ENCODE data around the gene ZNF580.

ZNF580 gene

DNA sequence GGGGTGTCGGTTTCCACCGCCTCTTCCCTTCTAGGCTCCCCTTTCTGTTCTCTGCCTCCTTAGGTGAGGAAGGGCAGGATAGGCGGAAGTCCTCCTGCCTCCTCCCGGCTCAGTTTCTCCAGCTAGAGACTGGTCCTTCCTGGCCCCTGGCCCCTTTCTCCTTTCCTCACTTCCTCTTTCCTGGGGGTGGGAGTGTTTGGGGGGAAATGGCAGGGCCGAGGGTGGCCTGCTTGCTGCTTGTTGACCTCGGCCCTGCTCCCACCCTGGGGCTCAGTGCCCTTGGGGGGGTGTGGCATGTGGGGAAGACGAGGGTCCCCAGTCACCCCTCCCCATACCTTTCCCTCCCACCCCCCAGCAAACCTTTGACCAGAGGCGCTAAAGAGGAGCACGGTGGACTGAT lies 19.0 kb downstream of the ZNF580 start:
- H3K9me2 ChIP-seq (replicated peaks; ENCODE audit: low read depth, low read length): no peaks in the 10 kb centered on the region
- H3K4me2 ChIP-seq (ENCODE audit: low read depth, low read length, poor library complexity, severe bottlenecking): peak overlapping the region; percentile 94
- H3K4me1 ChIP-seq (ENCODE audit: insufficient read depth, low read length, poor library complexity, severe bottlenecking): peaks cover 33% of the 10 kb centered on the region
- H3K36me3 ChIP-seq (ENCODE audit: insufficient read depth, low read length): peaks cover 58% of the 10 kb centered on the region
- no peak overlapping the region for H3K4me3 ChIP-seq (ENCODE audit: low read length, poor library complexity, severe bottlenecking)
- no peak overlapping the region for H3K9ac ChIP-seq (ENCODE audit: low read depth, low read length, poor library complexity, severe bottlenecking)
- H3K27me3 ChIP-seq (ENCODE audit: insufficient read depth, low read length, poor library complexity, severe bottlenecking): peaks cover 4% of the 10 kb centered on the region
- H3F3A ChIP-seq (ENCODE audit: low read depth): no peaks in the 10 kb centered on the region
- H3K79me2 ChIP-seq (ENCODE audit: insufficient read depth, low read length): peaks cover 98% of the 10 kb centered on the region
- H4K20me1 ChIP-seq (ENCODE audit: insufficient read depth, low read length, poor library complexity, severe bottlenecking): peaks cover 91% of the 10 kb centered on the region
- no peak overlapping the region for H2AFZ ChIP-seq (ENCODE audit: low read length)
- H3K9me3 ChIP-seq (ENCODE audit: insufficient read depth, low read depth, low read length): no peaks in the 10 kb centered on the region
- TF ChIP-seq, protein P1, sequence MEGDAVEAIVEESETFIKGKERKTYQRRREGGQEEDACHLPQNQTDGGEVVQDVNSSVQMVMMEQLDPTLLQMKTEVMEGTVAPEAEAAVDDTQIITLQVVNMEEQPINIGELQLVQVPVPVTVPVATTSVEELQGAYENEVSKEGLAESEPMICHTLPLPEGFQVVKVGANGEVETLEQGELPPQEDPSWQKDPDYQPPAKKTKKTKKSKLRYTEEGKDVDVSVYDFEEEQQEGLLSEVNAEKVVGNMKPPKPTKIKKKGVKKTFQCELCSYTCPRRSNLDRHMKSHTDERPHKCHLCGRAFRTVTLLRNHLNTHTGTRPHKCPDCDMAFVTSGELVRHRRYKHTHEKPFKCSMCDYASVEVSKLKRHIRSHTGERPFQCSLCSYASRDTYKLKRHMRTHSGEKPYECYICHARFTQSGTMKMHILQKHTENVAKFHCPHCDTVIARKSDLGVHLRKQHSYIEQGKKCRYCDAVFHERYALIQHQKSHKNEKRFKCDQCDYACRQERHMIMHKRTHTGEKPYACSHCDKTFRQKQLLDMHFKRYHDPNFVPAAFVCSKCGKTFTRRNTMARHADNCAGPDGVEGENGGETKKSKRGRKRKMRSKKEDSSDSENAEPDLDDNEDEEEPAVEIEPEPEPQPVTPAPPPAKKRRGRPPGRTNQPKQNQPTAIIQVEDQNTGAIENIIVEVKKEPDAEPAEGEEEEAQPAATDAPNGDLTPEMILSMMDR (conservative IDR thresholded peaks at IDR 0.05; ENCODE audit: low read length): no peak
- TF ChIP-seq EZH2phosphoT487 (IDR thresholded peaks at IDR 0.05; ENCODE audit: borderline replicate concordance): no peak

DNA sequence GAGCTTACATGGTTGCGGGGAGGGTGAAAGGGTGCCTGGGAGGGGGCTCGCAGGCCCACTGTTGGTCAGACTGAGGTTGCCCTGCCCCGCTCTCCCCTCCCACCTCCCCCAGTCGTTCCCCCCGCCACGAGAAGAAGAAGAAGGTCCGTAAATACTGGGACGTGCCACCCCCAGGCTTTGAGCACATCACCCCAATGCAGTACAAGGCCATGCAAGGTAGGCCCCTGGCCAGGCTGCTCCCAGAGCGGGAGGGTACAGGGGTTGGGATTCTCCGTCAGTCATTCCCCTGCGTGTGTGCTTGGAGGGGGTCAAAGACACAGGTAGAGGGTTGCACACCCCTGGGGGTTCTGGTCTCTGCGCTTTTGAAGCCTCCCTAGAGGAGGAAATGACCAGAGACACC lies 19.6 kb downstream of the ZNF580 start:
- Histone ChIP-seq H3K9me2 (replicated peaks; ENCODE audit: low read depth, low read length) (no peaks in the 10 kb centered on the region), H3K4me3 (ENCODE audit: low read length, poor library complexity, severe bottlenecking) (no peak overlapping the region), H2AFZ (ENCODE audit: low read length) (no peak overlapping the region), H3K4me1 (ENCODE audit: insufficient read depth, low read length, poor library complexity, severe bottlenecking) (peaks cover 33% of the 10 kb centered on the region), H3K9ac (ENCODE audit: low read depth, low read length, poor library complexity, severe bottlenecking) (no peak overlapping the region), H3K9me3 (ENCODE audit: insufficient read depth, low read depth, low read length) (no peaks in the 10 kb centered on the region), H4K20me1 (ENCODE audit: insufficient read depth, low read length, poor library complexity, severe bottlenecking) (peaks cover 94% of the 10 kb centered on the region), H3K4me2 (ENCODE audit: low read depth, low read length, poor library complexity, severe bottlenecking) (no peak overlapping the region), H3K79me2 (ENCODE audit: insufficient read depth, low read length) (peaks cover 97% of the 10 kb centered on the region), H3K36me3 (ENCODE audit: insufficient read depth, low read length) (peaks cover 61% of the 10 kb centered on the region), H3K27me3 (ENCODE audit: insufficient read depth, low read length, poor library complexity, severe bottlenecking) (no peaks in the 10 kb centered on the region), H3F3A (ENCODE audit: low read depth) (no peaks in the 10 kb centered on the region)
- TF ChIP-seq, protein P1 (conservative IDR thresholded peaks at IDR 0.05; ENCODE audit: low read length): no peak
- TF ChIP-seq EZH2phosphoT487 (IDR thresholded peaks at IDR 0.05; ENCODE audit: borderline replicate concordance): no peak

DNA sequence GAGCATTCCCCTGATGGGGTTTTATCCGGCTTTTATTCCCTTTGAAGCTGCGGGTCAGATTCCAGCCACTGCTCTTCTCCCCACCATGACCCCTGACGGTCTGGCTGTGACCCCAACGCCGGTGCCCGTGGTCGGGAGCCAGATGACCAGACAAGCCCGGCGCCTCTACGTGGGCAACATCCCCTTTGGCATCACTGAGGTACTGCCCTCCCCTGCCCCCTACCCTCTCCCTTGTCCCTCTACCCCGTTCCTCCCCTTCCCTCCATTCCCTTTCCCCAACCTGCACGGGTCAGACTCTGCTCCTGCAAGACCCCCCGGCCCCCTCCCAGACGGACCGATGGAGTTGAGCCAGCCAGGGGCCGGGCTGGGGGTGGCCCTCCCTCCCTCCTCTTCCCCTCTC lies 20.2 kb downstream of the ZNF580 start:
- TF ChIP-seq EZH2phosphoT487 (IDR thresholded peaks at IDR 0.05; ENCODE audit: borderline replicate concordance): no peak
- TF ChIP-seq, protein P1 (conservative IDR thresholded peaks at IDR 0.05; ENCODE audit: low read length): no peak
- Histone ChIP-seq H3K36me3 (ENCODE audit: insufficient read depth, low read length) (peaks cover 65% of the 10 kb centered on the region), H3K27me3 (ENCODE audit: insufficient read depth, low read length, poor library complexity, severe bottlenecking) (no peaks in the 10 kb centered on the region), H3K4me2 (ENCODE audit: low read depth, low read length, poor library complexity, severe bottlenecking) (no peak overlapping the region), H3K79me2 (ENCODE audit: insufficient read depth, low read length) (peaks cover 96% of the 10 kb centered on the region), H2AFZ (ENCODE audit: low read length) (no peak overlapping the region), H3K9me3 (ENCODE audit: insufficient read depth, low read depth, low read length) (no peaks in the 10 kb centered on the region), H3K4me1 (ENCODE audit: insufficient read depth, low read length, poor library complexity, severe bottlenecking) (peaks cover 33% of the 10 kb centered on the region), H4K20me1 (ENCODE audit: insufficient read depth, low read length, poor library complexity, severe bottlenecking) (peaks cover 94% of the 10 kb centered on the region), H3F3A (ENCODE audit: low read depth) (no peaks in the 10 kb centered on the region), H3K9ac (ENCODE audit: low read depth, low read length, poor library complexity, severe bottlenecking) (no peak overlapping the region), H3K4me3 (ENCODE audit: low read length, poor library complexity, severe bottlenecking) (no peak overlapping the region), H3K9me2 (replicated peaks; ENCODE audit: low read depth, low read length) (no peaks in the 10 kb centered on the region)

All from Loucy (cell line).